Skin of body (tissue), 2 donors: ENCODE measurements around the gene PNLDC1. TPM values are rescaled to one million over a fixed set of nuclear protein-coding genes. Genes with fewer than 3 reads are reported as not detected.

Experiments
- DNase-seq: peaks from one replicate; lab custom pipeline; 2025; lab: John Stamatoyannopoulos, UW
- total RNA-seq: library from RNA; depleted of rRNA; stranded (reverse); fragments of >200 nt; gene quantifications from one replicate; pipeline ENCODE4 v1.2.3, GENCODE V29; 2014

Gene PNLDC1
- total RNA-seq: 0.30 TPM

- no peak for DNase-seq
These were observed at the start of gene PNLDC1 for GRCh38 chr6:159800141-159800865. TSS of gene PNLDC1 (plus strand) at chr6:159800276. CDS start at chr6:159800308, 32 bp downstream.

- no peak for DNase-seq
These were observed 48.6 kb upstream of the PNLDC1 start for GRCh38 chr6:159751448-159751847.

- DNase-seq: no peak
These were observed 46.8 kb upstream of the PNLDC1 start for GRCh38 chr6:159753081-159753872.

DNA sequence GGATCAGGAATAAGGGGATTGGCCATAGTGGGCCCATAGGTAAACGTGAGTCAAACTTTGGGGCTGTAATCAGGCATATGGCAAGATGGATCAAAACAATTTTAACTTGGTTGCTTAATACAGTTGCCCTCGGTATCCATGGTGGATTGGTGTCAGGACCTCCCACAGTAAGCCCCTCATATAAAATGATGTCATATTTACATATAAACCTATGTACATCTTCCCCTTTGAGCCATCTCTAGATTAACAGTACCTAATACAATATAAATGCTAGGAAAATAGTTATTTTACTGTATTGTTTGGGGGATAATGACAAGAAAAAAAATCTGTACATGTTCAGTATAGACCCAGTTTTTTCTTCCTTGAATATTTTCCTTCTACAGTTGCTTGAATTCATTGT lies 45.7 kb upstream of the PNLDC1 start:
- no peak for DNase-seq

- DNase-seq: no peak
These were observed 44.8 kb upstream of the PNLDC1 start for GRCh38 chr6:159754959-159755914.

- DNase-seq: no peak
These were observed 43.6 kb upstream of the PNLDC1 start for GRCh38 chr6:159756508-159756907.

DNA sequence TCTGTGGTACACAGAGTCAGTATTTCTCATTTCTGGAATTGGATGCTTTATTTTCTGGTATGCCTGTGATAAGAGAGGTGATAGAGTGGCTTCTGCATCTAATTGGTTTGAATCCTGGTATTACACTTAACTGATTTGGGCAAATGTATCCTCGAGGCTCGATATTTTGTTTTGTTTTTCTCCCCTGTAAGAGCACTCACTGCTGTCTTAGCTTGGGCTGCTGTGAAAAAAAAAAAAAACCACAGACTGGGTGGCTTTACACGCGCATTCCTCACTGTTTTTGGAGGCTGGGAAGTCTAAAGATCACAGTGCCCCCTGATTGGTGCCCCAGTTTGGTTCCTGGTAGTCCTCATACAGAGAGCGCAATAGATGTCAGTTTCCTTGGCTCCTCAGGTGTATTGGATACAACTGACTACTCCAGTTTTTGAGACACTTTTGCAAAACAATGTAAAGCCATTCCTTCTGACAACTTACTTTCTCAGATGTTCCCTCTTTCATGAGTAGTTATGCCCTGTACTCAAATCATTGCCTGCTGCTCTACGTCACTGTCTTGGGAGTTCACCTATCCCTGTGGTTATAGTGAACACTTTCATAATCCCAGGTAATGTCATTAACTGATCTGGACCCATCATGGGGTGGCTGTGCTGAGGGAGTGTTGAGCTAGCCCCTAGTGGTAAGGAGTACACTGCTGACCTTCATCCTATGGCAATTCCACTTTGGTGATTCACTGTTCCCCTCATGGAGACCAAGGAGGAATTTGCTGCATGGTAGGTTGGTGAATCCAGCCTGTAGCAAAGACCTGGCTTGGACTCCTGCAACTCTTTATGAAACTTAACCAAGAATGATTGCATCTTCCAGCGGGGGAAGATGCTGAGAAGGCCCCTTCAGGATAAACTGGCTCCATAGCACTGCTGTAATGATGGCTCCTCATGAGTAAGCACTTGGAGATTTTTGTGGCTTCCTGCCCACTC lies 41.8 kb upstream of the PNLDC1 start:
- DNase-seq: no peak

DNA sequence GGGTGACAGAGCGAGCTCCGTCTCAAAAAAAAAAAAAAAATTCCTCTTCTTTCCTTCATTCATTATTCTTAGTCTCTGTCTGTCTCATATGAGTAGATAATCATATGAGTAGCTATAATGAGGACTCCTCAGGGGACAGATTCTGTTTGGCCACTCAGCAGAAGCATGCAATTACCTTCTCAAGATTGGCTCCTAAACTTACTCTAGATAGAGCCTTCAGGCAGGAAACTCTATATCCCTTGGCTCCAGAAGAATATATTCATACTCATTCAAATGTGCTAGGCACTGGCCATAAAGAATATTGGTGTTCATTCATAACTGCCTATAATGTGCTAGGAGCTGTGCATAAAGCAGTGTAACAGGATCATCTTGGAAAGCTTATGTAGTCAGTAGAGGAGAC lies 40.4 kb upstream of the PNLDC1 start:
- no peak for DNase-seq

- no peak for DNase-seq
These were observed 39.4 kb upstream of the PNLDC1 start for GRCh38 chr6:159760602-159761057.

GRCh38 chr6:159761129-159761872 lies 38.8 kb upstream of the PNLDC1 start:
- DNase-seq: no peak

- DNase-seq: peak; percentile 90
These were observed 38.0 kb upstream of the PNLDC1 start, which contains the start of gene ACAT2 for GRCh38 chr6:159761873-159762680. TSS of gene ACAT2 (plus strand) at chr6:159762045. CDS start at chr6:159762088, 43 bp downstream.

GRCh38 chr6:159762681-159763293 lies 37.3 kb upstream of the PNLDC1 start:
- peak; percentile 11 for DNase-seq

DNA sequence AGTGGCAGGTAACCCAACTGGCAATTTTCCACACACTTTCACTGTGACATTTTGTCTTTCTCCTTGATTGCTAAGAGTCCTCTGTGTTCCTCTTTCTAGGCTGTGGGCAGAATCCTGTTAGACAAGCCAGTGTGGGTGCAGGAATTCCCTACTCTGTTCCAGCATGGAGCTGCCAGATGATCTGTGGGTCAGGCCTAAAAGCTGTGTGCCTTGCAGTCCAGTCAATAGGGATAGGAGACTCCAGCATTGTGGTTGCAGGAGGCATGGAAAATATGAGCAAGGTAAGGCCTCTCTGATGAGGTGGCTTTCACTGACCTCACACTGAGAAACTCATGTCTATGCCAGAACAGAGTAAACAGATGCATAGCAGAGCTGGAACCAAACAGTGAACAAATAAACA lies 33.2 kb upstream of the PNLDC1 start:
- DNase-seq: no peak

DNA sequence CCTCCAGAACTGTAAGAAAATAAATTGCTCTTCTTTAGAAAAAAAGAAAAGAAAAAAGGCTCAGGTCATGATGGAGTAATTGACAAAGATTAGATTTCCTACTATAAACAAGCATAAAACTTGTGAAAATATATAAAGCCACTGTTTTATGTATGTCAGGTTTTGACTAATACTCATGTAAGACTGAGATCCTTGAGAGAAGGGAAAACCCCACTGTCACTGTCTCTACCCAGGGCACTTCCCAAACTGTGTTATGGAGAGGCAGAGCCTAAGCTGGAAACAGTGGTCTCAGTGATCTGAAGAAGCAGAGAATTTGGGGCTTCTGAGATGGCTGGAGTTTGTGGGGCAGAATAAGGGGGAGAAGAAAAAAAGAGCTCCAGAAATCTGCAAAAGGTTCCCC lies 30.6 kb upstream of the PNLDC1 start:
- no peak for DNase-seq

DNA sequence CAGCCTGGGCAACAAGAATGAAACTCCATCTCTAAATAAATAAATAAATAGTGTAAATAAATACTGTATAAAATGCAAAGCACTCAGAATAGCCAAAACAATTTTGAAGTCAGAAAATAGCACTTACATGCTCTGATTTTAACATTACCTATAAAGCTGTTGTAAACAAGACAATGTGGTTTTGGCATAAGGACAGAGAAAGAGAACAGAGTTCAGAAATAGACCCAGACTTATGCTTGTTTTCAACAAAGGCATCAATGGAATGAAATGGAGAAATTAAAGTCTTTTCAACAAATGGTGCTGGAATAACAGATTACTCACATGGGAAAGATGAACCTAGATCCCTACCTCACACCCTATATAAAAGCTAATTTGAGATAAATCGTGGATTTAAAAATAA lies 27.9 kb upstream of the PNLDC1 start:
- DNase-seq: no peak

DNA sequence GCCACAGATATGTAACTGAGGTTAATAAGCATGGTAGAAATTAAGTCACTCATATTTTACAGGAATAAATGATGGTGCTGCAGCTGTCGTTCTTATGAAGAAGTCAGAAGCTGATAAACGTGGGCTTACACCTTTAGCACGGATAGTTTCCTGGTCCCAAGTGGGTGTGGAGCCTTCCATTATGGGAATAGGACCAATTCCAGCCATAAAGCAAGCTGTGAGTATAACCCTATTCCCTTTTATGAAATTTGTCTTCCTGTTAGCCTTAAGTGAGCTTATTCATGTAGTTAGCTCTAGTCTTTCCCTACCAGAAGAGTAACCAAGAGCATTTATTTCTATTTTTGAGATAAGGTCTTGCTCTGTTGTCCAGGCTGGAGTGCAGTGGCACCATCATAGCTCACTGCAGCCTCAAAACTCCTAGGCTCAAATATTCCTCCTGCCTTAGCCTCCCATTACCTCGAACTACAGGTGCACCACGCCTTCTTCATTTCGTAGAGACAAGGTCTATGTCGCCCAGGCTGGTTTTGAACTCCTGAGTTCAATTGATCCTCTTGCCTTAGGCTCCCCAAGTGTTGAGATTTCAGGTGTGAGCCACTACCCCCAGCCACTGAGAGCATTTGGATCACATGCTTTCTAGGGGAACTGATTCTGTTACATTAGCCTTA lies 22.7 kb upstream of the PNLDC1 start:
- DNase-seq: no peak

DNA sequence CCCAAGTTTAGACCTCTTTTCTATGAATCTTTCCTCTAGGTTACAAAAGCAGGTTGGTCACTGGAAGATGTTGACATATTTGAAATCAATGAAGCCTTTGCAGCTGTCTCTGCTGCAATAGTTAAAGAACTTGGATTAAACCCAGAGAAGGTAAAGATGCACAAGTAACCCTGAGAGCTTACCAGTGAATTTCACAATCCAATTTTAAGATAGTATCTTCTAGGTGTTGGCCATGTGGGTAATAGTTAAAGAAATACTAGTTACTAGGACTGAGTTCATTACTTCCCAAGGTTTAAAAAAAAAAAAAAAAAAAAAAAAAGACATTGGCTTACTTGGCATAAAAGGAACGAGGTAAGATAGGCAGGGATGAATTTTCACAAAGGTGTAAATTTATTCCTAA lies 21.9 kb upstream of the PNLDC1 start:
- no peak for DNase-seq
